IMR-90 (cell line): ENCODE measurements around the gene CBL. TPM values are rescaled to one million over a fixed set of nuclear protein-coding genes. Genes with fewer than 3 reads are reported as not detected.
A peak's percentile ranks its signal among the peaks of the same experiment; 100 is the strongest.

Experiments
- ATAC-seq: fragments of 200-7000 bp; cut with Tn5 transposase; 2 replicates; pipeline ENCODE4 v1.9.1; 2020; ENCODE audit warnings: low read depth, mild to moderate bottlenecking, moderate library complexity
- BruUV-seq: library from RNA; stranded (reverse); fragments of 400-500 nt; replicated peaks from 2 replicates; lab custom pipeline; 2021; lab: Mats Ljungman, UMichigan
- CTCF ChIA-PET: fragments of 300-600 bp; formaldehyde crosslinking; extraction: SDS; loops from one replicate; lab custom pipeline; 2021; ENCODE audit warnings: antibody characterized with exemption; lab: Yijun Ruan, JAX
- POLR2A ChIA-PET: fragments of 300-600 bp; sonication (Branson Sonifier 250); formaldehyde crosslinking; loops from one replicate; lab custom pipeline; 2022; ENCODE audit warnings: antibody characterized with exemption; ENCODE audit not compliant: unreplicated experiment; lab: Charles Lee
- DNase-seq: peaks from one replicate; pipeline ENCODE4 v3.0.0; 2013
- H2AFZ ChIP-seq: replicated peaks from 2 replicates; pipeline ENCODE3; 2013; ENCODE audit warnings: low read length, mild to moderate bottlenecking; ENCODE audit not compliant: poor library complexity
- H2AK5ac ChIP-seq: 2 replicates; pipeline ENCODE4 v1.6.1; 2013; ENCODE audit warnings: low read depth, low read length, inconsistent platforms
- H2AK9ac ChIP-seq: replicated peaks from 2 replicates; pipeline ENCODE3; 2013; ENCODE audit warnings: mild to moderate bottlenecking, low read depth, low read length, moderate library complexity; ENCODE audit not compliant: poor library complexity
- H2BK120ac ChIP-seq: 2 replicates; pipeline ENCODE4 v1.6.1; 2013; ENCODE audit warnings: low read depth, low read length, inconsistent platforms
- H2BK15ac ChIP-seq: 3 replicates; pipeline ENCODE4 v1.6.1; 2013; ENCODE audit warnings: low read depth, low read length, inconsistent platforms
- H2BK20ac ChIP-seq: 2 replicates; pipeline ENCODE4 v1.6.1; 2013; ENCODE audit warnings: low read depth, mild to moderate bottlenecking, inconsistent platforms, low read length, moderate library complexity
- H2BK5ac ChIP-seq: 2 replicates; pipeline ENCODE4 v1.6.1; 2013; ENCODE audit warnings: mild to moderate bottlenecking, low read depth, low read length, inconsistent platforms; ENCODE audit not compliant: poor library complexity, severe bottlenecking
- H3K14ac ChIP-seq: replicated peaks from 2 replicates; pipeline ENCODE4 v1.6.1; 2013; ENCODE audit warnings: low read depth, low read length, inconsistent platforms
- H3K18ac ChIP-seq: 2 replicates; pipeline ENCODE4 v1.6.1; 2013; ENCODE audit warnings: low read depth, low read length, control low read depth
- H3K23ac ChIP-seq: 2 replicates; pipeline ENCODE4 v1.6.1; 2013; ENCODE audit warnings: low read depth, low read length, inconsistent platforms
- H3K27ac ChIP-seq: 2 replicates; pipeline ENCODE4 v1.5.1; 2013; ENCODE audit warnings: mild to moderate bottlenecking, control low read depth, low read length; ENCODE audit not compliant: insufficient read depth
- H3K27me3 ChIP-seq: 2 replicates; pipeline ENCODE4 v1.6.1; 2013; ENCODE audit warnings: low read length; ENCODE audit not compliant: control insufficient read depth, insufficient read depth
- H3K36me3 ChIP-seq: 2 replicates; pipeline ENCODE4 v1.6.1; 2013; ENCODE audit warnings: low read length, mixed read lengths; ENCODE audit not compliant: control insufficient read depth, insufficient read depth
- H3K4ac ChIP-seq: 2 replicates; pipeline ENCODE4 v1.6.1; 2013; ENCODE audit warnings: low read depth, low read length, inconsistent platforms
- H3K4me1 ChIP-seq: 2 replicates; pipeline ENCODE4 v1.6.1; 2013; ENCODE audit warnings: low read length, mixed read lengths; ENCODE audit not compliant: control insufficient read depth, insufficient read depth
- H3K4me2 ChIP-seq: 2 replicates; pipeline ENCODE4 v1.6.1; 2013; ENCODE audit warnings: low read depth, mild to moderate bottlenecking, control low read depth, low read length, moderate library complexity
- H3K4me3 ChIP-seq: 2 replicates; pipeline ENCODE4 v1.5.1; 2013; ENCODE audit warnings: low read depth, mild to moderate bottlenecking, control low read depth, low read length, moderate library complexity; ENCODE audit not compliant: insufficient read depth
- H3K56ac ChIP-seq: 2 replicates; pipeline ENCODE4 v1.6.1; 2013; ENCODE audit warnings: low read length, inconsistent platforms; ENCODE audit not compliant: insufficient read depth; ENCODE audit errors: extremely low read depth
- H3K79me1 ChIP-seq, 2 experiments: 2 replicates each; pipeline ENCODE4 v1.6.1; 2013; ENCODE audit warnings: low read length in 2 of 2, inconsistent platforms in 1 of 2, low read depth in 1 of 2
- H3K9ac ChIP-seq: 2 replicates; pipeline ENCODE4 v1.6.1; 2013; ENCODE audit warnings: low read depth, low read length, control low read depth
- H3K9me1 ChIP-seq: 2 replicates; pipeline ENCODE4 v1.6.1; 2013; ENCODE audit warnings: low read length, inconsistent platforms; ENCODE audit not compliant: insufficient read depth
- H3K9me3 ChIP-seq: 2 replicates; pipeline ENCODE4 v1.6.1; 2013; ENCODE audit warnings: low read length; ENCODE audit not compliant: control insufficient read depth, insufficient read depth
- H4K20me1 ChIP-seq: 2 replicates; pipeline ENCODE4 v1.6.1; 2013; ENCODE audit warnings: low read length, inconsistent platforms; ENCODE audit not compliant: insufficient read depth
- H4K5ac ChIP-seq: 2 replicates; pipeline ENCODE4 v1.6.1; 2013; ENCODE audit warnings: mild to moderate bottlenecking, low read depth, low read length, control low read depth
- H4K8ac ChIP-seq, 2 experiments: 2 replicates each; pipeline ENCODE4 v1.6.1; 2013; ENCODE audit warnings: low read depth in 2 of 2, low read length in 2 of 2, control low read depth in 1 of 2, inconsistent platforms in 1 of 2
- H4K91ac ChIP-seq: 2 replicates; pipeline ENCODE4 v1.6.1; 2013; ENCODE audit warnings: low read depth, low read length, inconsistent platforms; ENCODE audit not compliant: insufficient read depth
- NFE2L2 ChIP-seq: fragments of 150-350 bp; IDR thresholded peaks from 2 replicates; pipeline ENCODE4 v1.6.1; 2016; ENCODE audit warnings: low read depth, mild to moderate bottlenecking, low read length
- POLR2A ChIP-seq: IDR thresholded peaks from 2 replicates; pipeline ENCODE4 v1.6.1; 2012; ENCODE audit warnings: mild to moderate bottlenecking, low read depth, low read length
- WGBS, 2 experiments: methylation state at CpG; one replicate each; pipeline versions ENCODE4 v1.1.5 to v1.1.7; 2013; ENCODE audit warnings: missing lambda C conversion rate in 2 of 2; ENCODE audit not compliant: insufficient read length in 1 of 2; ENCODE audit errors: extremely low coverage in 2 of 2; 5-methylcytosine and 5-hydroxymethylcytosine counted together
- dilution Hi-C: fragments of 300-500 bp; cut with HindIII; formaldehyde crosslinking; loops from one replicate; pipeline ENCODE4 v1.14.3; 2018; ENCODE audit warnings: low sequenced_read_pairs; ENCODE audit not compliant: unreplicated experiment
- in situ Hi-C: fragments of 300-500 bp; cut with MboI; formaldehyde crosslinking; loops from 3 replicates; pipeline ENCODE4 v1.14.3; 2019; ENCODE audit warnings: low sequenced_read_pairs, inconsistent platforms, mixed read lengths
- intact Hi-C: fragments of 100-400 bp; cut with micrococcal nuclease; formaldehyde crosslinking; loops from 2 replicates; pipeline ENCODE4 v1.10.0; 2022
- polyA plus RNA-seq, 3 experiments: library from polyadenylated mRNA; depleted of rRNA; stranded (reverse); fragments of >200 nt; gene quantifications; 2 replicates each; pipeline ENCODE4 v1.2.3, GENCODE V29; 2012; ENCODE audit warnings: low replicate concordance in 1 of 3
- total RNA-seq: library from RNA; depleted of rRNA; stranded (reverse); fragments of >200 nt; gene quantifications from 2 replicates; pipeline ENCODE4 v1.2.3, GENCODE V29; 2012

CBL gene
- total and polyA plus RNA-seq, 2 of the 4 experiments (the other 2 are of a cell fraction), result 6.1 to 11.8 TPM

GRCh38 chr11:119320776-119321524 lies 114.8 kb downstream of the CBL start:
- Histone ChIP-seq H3K4me2 (peak overlapping the region; percentile 73), H4K20me1 (peaks cover 2% of the 10 kb centered on the region; the same call in 1 of the 2 replicates), H2BK5ac (peak overlapping the region; percentile 84), H3K79me1 (peaks cover 2 to 38% of the 10 kb centered on the region in 2 experiments; a peak in 3 of 4 replicates), H2AK5ac (peak overlapping the region; percentile 97), H2BK120ac (peak overlapping the region; percentile 95), H2AFZ (peak overlapping the region; percentile 96), H3K9me1 (peaks cover 17% of the 10 kb centered on the region), H3K9me3 (no peaks in the 10 kb centered on the region), H4K8ac (peak overlapping the region; percentile 95 to 98), H3K27ac (peak overlapping the region; percentile 93), H4K91ac (peak overlapping the region; percentile 99), H3K9ac (peak overlapping the region; percentile 79), H3K4me1 (peaks cover 37% of the 10 kb centered on the region), H2BK15ac (peak overlapping the region; percentile 91; the same call in 2 of the 3 replicates), H2BK20ac (peak overlapping the region; percentile 63; the same call in 1 of the 2 replicates), H3K4ac (peak overlapping the region; percentile 99), H3K56ac (peak overlapping the region; percentile 88), H3K14ac (peak overlapping the region; percentile 94), H2AK9ac (peak overlapping the region; percentile 93), H4K5ac (peak overlapping the region; percentile 98), H3K27me3 (no peaks in the 10 kb centered on the region), H3K36me3 (no peaks in the 10 kb centered on the region), H3K4me3 (peak overlapping the region; percentile 29), H3K23ac (peak overlapping the region; percentile 98), H3K18ac (peak overlapping the region; percentile 74)
- TF ChIP-seq POLR2A (peak; percentile 43; the same call in 1 of the 2 replicates), NFE2L2 (no peak)
- ATAC-seq (peak; percentile 70), DNase-seq (peak; percentile 65)
- ChIA-PET POLR2A (interaction anchor here (0.8 to 1.2 kb wide), 3 partner anchors 13 to 16 kb away, joined by 4 to 7 read pairs (median 4); no protein-coding TSS in a partner anchor), CTCF (interaction anchor here (0.6 to 1.7 kb wide), 5 partner anchors 10 to 176 kb away, joined by 3 to 9 read pairs (median 3); no protein-coding TSS in a partner anchor)
- WGBS, 2 experiments, result 1% methylated on average over 13 of the region's 60 CpGs; no CpG with 5 or more reads in 1 of the 2 experiments
- in situ Hi-C loops (no loop called here), intact Hi-C loops (loop anchor here (2.0 to 5.0 kb wide), 2 partner anchors 18 to 174 kb away; partner anchors contain the start of gene ABCG4), dilution Hi-C loops (no loop called here)
- BruUV-seq, result no TSS peak
